Islet of Langerhans (tissue), 1 donor: ENCODE data around the gene USH2A.

Source experiments
- FAIRE-seq: peaks from one replicate; lab custom pipeline; 2011; peaks lifted over from hg19 to GRCh38; lab: Jason Lieb, UNC

USH2A gene

GRCh38 chr1:215637041-215637573 is 786.1 kb downstream of the USH2A start:
- FAIRE-seq: peak; percentile 30

- FAIRE-seq: no peak
These were observed 786.8 kb downstream of the USH2A start for GRCh38 chr1:215636258-215636965.

GRCh38 chr1:215635827-215636226 is 787.4 kb downstream of the USH2A start:
- no peak for FAIRE-seq

GRCh38 chr1:215631489-215631888 is 791.8 kb downstream of the USH2A start:
- FAIRE-seq: no peak

- FAIRE-seq: no peak
These were observed 792.2 kb downstream of the USH2A start for GRCh38 chr1:215631040-215631439.

- FAIRE-seq: no peak
These were observed 797.3 kb downstream of the USH2A start for GRCh38 chr1:215625949-215626348.

- FAIRE-seq: no peak
These were observed 800.1 kb downstream of the USH2A start for GRCh38 chr1:215623162-215623561.

- FAIRE-seq: no peak
These were observed 805.3 kb downstream of the USH2A start for GRCh38 chr1:215617979-215618378.

GRCh38 chr1:215612391-215612790 is 810.9 kb downstream of the USH2A start:
- FAIRE-seq: no peak

GRCh38 chr1:215608646-215609045 is 814.6 kb downstream of the USH2A start:
- FAIRE-seq: no peak

- peak; percentile 97 for FAIRE-seq
These were observed 815.8 kb downstream of the USH2A start for GRCh38 chr1:215607412-215607811.

GRCh38 chr1:215606564-215607168 is 816.6 kb downstream of the USH2A start:
- no peak for FAIRE-seq

GRCh38 chr1:215606036-215606435 is 817.2 kb downstream of the USH2A start:
- no peak for FAIRE-seq

- FAIRE-seq: no peak
These were observed 818.1 kb downstream of the USH2A start for GRCh38 chr1:215605011-215605621.

- FAIRE-seq: no peak
These were observed 819.9 kb downstream of the USH2A start for GRCh38 chr1:215603319-215603718.

- FAIRE-seq: peak; percentile 43
These were observed 822.0 kb downstream of the USH2A start for GRCh38 chr1:215601276-215601675.

- FAIRE-seq: no peak
These were observed 822.4 kb downstream of the USH2A start for GRCh38 chr1:215600867-215601266.

GRCh38 chr1:215600258-215600792 is 822.9 kb downstream of the USH2A start:
- FAIRE-seq: peak; percentile 60

GRCh38 chr1:215599418-215600074 is 823.7 kb downstream of the USH2A start:
- no peak for FAIRE-seq

- FAIRE-seq: no peak
These were observed 825.3 kb downstream of the USH2A start for GRCh38 chr1:215597961-215598360.

GRCh38 chr1:215595231-215595630 is 828.0 kb downstream of the USH2A start:
- peak; percentile 13 for FAIRE-seq

- FAIRE-seq: peak; percentile 82
These were observed 828.6 kb downstream of the USH2A start for GRCh38 chr1:215594640-215595039.
